GM18511 (cell line): Measurements from ENCODE around the gene RAB25.
"Not testable (repeated sequence)": the region's sequence is repeated elsewhere in the genome, so short reads cannot be mapped to it uniquely, and the experiment has no call there.

Experiments
- ATAC-seq: cut with Tn5 transposase; IDR thresholded peaks from one replicate; pipeline ENCODE4 v1.9.1; 2021; ENCODE audit warnings: mild to moderate bottlenecking, moderate library complexity; ENCODE audit not compliant: unreplicated experiment

Gene RAB25

GRCh38 chr1:156115514-156116374, 54.8 kb downstream of the RAB25 start:
- no peak for ATAC-seq

GRCh38 chr1:156116731-156117130, 55.8 kb downstream of the RAB25 start:
- not testable (repeated sequence) for ATAC-seq

GRCh38 chr1:156117414-156118176, 56.6 kb downstream of the RAB25 start:
- no peak for ATAC-seq

DNA sequence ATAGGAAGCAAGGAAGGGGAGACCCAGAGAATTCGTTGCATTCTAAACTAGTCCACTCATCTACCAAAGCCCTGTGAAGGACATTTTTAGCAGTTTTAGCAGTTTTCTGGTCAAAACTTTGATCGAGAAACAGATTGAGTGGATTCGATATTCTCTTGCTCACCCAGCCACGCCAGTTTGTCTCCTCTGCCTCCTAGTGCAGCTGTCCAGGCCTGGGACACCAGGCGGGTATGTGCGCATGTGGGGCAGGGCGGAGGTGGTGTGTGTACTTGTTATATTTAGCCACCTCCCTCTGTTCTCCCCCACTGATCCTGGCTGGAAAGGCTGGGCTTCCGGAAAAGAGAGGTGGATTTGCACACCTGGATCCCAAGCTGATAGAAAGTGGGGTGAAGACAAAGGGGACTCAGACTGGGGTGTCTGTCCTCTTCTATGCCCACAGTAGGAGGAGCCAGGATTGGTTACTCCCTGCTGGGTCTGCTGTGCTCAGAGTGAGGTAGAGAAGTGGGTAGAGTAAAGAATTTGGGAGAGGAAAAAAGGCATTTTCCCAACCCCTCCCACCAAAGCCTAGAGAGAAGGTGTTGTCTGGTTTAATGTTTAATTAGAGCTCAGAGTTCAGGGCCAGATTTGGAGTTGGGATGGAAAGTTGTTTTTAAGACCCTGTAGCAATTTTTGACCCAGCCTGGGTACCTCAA, 57.4 kb downstream of the RAB25 start:
- ATAC-seq, result no peak

GRCh38 chr1:156119503-156120209, 58.7 kb downstream of the RAB25 start:
- no peak for ATAC-seq
